ENCODE data around the gene HDAC1.

DNA sequence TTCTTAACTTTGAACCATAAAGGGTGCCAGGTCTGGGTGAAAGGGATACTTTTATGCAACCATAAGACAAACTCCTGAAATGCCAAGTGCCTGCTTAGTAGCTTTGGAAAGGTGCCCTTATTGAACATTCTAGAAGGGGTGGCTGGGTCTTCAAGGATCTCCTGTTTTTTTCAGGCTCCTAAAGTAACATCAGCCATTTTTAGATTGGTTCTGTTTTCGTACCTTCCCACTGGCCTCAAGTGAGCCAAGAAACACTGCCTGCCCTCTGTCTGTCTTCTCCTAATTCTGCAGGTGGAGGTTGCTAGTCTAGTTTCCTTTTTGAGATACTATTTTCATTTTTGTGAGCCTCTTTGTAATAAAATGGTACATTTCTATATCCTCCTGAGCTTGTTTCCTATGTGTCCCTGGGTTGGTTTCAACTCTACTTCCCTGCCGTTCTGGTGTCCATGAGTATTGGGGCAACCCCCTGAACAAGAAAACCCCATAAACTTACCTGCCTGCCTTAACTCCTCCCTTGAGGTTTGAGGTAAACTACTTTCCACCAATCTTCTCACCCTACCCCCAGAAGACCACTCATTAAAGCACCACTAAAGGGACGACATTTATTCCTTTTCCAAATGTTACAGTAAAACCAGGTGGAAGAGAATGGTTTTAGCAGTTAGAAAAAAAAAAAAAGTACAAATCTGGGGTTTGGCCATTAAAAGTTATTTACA, 41.5 kb downstream of the HDAC1 start:
- TF ChIP-seq SUZ12 (IDR thresholded peaks at IDR 0.05; ENCODE audit: extremely low read depth, insufficient read depth, insufficient read length) (no peak), YY1 (IDR thresholded peaks at IDR 0.05; ENCODE audit: insufficient read depth, insufficient read length) (no peak), ZNF274 (IDR thresholded peaks at IDR 0.05; ENCODE audit: low read depth, low read length) (no peak)

Data from NT2/D1 (cell line).